G401 (cell line): ENCODE results near the gene DSC2. TPM values are rescaled to one million over a fixed set of nuclear protein-coding genes. Genes with fewer than 3 reads are reported as not detected.

ENCODE experiments used
- DNase-seq: peaks from one replicate; pipeline ENCODE4 v3.0.0-alpha.2; 2015; ENCODE audit warnings: low spot score
- in situ Hi-C: cut with HindIII; loops from 2 replicates; pipeline ENCODE4 v1.10.0; 2016; ENCODE audit warnings: low sequenced_read_pairs, mixed read lengths
- total RNA-seq: library from RNA; depleted of rRNA; stranded (reverse); fragments of >200 nt; shearing (Covaris generic); gene quantifications from 2 replicates; pipeline ENCODE4 v1.2.3, GENCODE V29; 2014

DSC2 gene
- total RNA-seq, 1 experiment from 2014 or later: not detected

DNA sequence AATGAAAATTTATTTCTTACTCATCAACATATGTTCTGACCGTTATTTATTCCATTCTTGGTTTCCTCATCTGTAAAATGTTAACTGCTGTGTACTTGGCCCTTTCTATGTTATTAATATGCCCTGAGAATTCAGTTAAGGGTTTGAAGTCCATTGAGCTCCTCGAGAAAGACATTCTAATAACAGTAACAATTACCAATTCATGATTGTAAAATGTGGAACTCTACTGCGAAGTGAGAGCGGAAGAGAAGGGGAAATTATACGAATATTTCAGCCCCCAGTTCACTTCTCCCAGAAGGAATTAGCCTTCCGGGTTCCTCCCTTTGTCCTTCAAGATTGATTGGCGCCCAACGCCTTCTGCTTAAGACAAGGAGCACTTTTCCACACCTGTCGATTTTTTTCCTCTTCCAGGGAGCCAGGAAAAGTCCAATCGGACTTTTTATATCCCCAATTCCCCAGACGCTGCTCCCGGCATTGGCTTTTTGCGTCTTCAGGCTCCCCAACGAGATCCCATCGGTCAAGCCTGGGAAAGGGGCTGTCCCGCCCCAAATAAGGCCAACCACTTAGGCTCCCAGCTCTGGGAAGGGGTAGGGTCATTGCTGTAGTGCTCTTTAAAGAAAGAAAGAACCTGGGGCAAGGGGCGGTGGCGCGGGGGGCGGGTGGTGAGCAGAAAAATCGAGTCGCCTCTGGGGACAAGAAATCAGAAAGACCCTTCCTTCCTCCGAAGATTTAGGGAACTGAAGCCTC is 1.6 kb downstream of the DSC2 start:
- no peak for DNase-seq
- in situ Hi-C loops: no loop called here

GRCh38 chr18:31099450-31100230 is 2.6 kb downstream of the DSC2 start:
- DNase-seq: no peak

DNA sequence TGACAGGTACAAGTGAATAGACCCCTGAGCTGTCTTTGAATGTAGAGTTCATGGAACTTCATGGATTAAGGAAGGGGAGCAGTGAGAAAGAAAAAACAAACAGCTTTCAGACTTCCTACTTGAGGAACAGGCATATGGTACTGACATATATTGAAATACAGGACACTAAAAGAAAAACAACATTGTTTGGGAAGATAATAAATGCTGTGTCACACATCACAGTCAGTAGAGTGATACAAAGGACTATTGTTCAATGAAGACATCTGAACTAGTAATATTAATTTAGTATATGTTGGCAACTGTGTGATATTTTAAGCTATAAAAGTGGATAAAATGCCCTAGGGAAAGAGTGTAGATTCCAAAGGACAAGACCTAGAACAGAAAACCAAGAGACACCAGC is 3.3 kb downstream of the DSC2 start:
- in situ Hi-C loops: no loop called here
- no peak for DNase-seq

More at GRCh38 chr18:31099450-31100230, 2.6 kb downstream of the DSC2 start:
- in situ Hi-C loops: no loop called here

DNA sequence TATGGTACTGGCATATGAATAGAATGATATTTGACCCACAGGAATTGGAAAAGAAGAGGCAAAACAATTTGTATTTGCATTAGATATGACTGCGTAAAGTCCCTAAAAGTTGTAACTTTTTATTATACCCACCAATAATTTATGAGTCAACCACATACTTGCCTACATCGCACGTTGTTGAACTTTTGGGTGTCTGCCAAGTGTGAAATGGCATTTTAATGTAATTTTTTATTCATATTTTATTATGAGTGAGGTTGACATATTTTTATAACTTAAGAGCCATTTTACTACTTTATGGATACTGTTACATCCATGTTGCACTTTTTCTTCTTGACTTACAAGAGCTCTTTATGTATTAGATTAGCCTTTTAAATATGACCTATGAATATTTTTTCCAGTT is 4.6 kb downstream of the DSC2 start:
- in situ Hi-C loops: no loop called here
- no peak for DNase-seq

- in situ Hi-C loops: no loop called here
These were observed 8.3 kb downstream of the DSC2 start for GRCh38 chr18:31093880-31094279.

GRCh38 chr18:31093294-31093693 is 8.9 kb downstream of the DSC2 start:
- DNase-seq: no peak
- in situ Hi-C loops: no loop called here

More at GRCh38 chr18:31093880-31094279, 8.3 kb downstream of the DSC2 start:
- no peak for DNase-seq

DNA sequence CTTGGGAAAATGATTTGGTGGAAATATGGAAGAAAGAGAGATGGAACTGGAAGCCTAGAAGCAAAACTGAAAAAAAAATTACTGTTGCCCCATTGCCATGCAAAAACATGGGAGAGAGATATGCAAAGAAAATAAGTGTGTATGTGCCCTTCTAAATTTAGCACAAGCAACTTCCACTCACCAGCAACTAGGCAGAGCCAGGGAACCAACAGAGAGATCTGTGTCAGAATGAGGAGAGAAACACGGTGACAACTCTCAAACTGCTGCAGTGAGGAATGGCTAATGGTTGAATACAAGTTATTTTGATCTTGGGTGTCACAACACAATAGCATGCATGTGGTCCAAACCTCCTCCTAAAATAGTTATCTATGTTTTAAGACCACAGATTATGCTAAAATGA is 10.9 kb downstream of the DSC2 start:
- DNase-seq: no peak
- in situ Hi-C loops: no loop called here

DNA sequence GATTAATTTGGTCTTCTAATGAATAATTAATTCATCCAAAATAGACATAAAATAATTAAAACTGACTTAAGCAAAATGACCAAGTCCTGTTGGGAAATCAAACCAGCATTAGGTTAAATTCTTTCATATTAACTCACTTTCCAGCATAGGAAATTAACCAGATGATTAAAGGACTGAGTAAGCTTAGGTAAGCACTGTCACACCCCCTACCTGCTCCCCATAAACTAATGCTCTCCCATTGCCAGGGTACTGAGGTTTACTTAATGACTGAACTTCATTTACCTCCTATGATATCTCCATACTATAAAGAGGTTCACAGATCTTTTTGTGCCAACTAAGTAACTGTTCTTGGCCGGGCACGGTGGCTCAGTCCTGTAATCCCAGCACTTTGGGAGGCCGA is 13.7 kb downstream of the DSC2 start:
- in situ Hi-C loops: no loop called here
- DNase-seq: no peak

DNA sequence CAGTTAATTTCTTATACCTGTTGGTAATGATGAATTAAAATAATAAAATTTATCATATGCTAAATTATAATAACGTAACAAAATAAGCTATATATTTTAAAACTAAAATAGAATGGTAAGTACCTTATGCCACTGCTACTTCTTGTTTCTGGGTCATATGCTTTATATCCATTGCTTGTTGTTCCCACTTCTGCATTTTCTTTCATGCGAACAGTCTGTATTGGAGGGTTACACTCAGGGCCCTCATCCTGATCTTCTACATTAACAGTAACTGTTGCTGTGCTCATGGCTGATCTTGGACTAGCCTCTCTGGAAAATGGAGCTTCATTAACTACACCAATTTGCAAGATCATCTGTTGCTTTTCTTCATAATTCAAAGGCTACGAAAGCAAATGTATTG is 22.2 kb downstream of the DSC2 start:
- in situ Hi-C loops: no loop called here
- no peak for DNase-seq

GRCh38 chr18:31077878-31078277 is 24.3 kb downstream of the DSC2 start:
- in situ Hi-C loops: no loop called here
- DNase-seq: no peak

- no peak for DNase-seq
- in situ Hi-C loops: no loop called here
These were observed 30.0 kb downstream of the DSC2 start for GRCh38 chr18:31072175-31072574.

- no peak for DNase-seq
These were observed 32.0 kb downstream of the DSC2 start for GRCh38 chr18:31070206-31070605.

GRCh38 chr18:31066266-31066665 is 36.0 kb downstream of the DSC2 start:
- no peak for DNase-seq
- in situ Hi-C loops: no loop called here

More at GRCh38 chr18:31070206-31070605, 32.0 kb downstream of the DSC2 start:
- in situ Hi-C loops: no loop called here

- in situ Hi-C loops: no loop called here
- DNase-seq: no peak
These were observed 37.0 kb downstream of the DSC2 start for GRCh38 chr18:31065036-31065773.

GRCh38 chr18:31064130-31064529 is 38.1 kb downstream of the DSC2 start:
- in situ Hi-C loops: no loop called here

DNA sequence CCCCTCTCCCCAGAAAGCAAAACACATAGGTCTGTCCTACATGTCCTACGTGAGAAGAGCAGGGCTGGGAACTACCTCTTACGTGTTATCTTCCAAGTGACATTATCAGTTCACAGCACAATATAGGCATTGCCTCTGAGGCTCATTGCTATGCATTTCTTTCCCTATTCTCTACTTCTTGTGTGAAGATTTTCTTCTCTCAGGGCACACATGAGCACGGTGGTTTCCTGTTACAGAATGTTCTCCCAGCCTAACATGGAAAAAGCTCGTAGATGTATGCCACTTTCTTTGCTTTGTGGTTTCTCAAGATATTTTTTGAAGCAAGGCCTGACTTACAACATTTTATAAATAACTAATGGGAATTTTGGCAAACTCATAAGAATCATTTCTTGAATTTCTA is 40.3 kb downstream of the DSC2 start:
- no peak for DNase-seq
- in situ Hi-C loops: no loop called here

More at GRCh38 chr18:31064130-31064529, 38.1 kb downstream of the DSC2 start:
- DNase-seq: no peak

DNA sequence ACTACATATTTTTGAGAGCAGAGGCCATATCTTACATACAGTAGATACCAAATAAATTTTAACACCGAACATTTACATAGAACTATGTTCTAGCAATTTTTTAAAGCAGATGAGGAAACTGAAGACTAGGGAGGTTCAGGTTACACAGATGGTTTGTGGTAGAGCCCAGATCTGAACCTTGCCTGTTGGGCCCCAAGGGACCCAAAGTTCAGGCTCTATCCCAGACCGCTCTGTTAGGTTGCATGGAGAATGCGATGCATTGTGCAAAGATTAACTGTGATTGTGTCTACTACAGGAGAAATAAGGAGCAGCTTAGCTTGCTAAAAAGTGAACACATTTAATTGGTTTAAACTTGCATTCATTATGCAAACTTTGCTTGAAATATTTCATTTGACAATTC is 43.3 kb downstream of the DSC2 start:
- no peak for DNase-seq
- in situ Hi-C loops: no loop called here

DNA sequence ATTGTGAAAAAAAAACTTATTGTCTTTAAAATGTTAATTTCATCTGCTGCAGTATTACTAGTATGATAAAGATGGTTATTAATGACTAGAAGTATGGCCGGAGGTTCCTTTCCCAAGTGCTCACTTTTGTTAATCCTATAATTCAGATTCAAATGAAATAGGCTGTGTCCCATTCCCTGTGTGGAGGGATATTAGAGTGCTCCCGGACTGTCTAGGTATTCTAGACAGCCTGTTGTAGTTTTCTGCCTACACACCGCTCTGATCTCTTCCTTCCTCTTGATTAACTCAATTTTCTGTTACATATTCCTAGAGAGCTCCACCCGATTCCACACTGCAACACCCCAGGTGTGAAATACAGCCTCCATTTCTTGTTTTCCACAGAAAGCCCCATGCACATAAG is 44.3 kb downstream of the DSC2 start:
- no peak for DNase-seq
- in situ Hi-C loops: no loop called here

DNA sequence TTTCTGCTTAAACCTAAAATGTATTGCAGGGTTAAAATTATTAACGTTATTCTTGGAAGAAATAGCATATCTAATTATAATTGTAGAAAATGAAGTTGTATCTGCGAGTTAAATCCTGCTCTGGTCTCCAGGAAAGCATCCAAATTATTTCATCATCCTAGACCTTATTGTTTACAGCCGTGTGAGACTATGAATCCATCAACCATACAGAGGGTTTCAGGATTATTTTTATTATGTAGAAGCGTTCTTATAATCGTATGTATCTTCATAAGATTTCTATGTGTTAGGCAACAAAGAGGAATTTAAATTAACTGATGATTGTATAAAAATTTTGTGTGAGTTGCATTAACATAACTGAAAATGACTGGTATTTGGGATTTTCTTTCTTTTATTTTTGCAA is 45.2 kb downstream of the DSC2 start:
- in situ Hi-C loops: no loop called here
- DNase-seq: no peak

DNA sequence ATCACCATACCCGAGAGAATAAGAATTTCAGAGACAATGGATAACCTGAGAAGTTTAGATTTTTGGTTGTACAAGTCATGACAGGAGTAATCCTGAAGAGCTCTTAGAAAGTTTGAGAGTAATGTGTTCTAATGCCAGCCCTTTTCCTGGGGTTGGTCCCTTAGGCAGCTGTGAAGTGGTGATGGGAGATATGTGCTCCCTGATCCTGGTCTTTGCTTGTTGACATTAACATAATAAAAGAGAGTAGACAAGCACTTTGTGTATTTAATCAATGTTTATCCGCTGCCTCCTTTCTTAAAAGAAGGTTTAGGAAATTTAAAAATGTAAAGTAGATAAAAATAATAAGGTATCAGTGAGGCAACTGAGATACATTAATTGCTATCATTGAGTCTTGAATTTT is 45.9 kb downstream of the DSC2 start:
- no peak for DNase-seq
- in situ Hi-C loops: no loop called here
